Vagina (tissue), 2 donors: ENCODE data around the gene APOOL. TPM values are rescaled to one million over a fixed set of nuclear protein-coding genes. Genes with fewer than 3 reads are reported as not detected.
A peak's percentile ranks its signal among the peaks of the same experiment; 100 is the strongest.

ENCODE experiments used
- DNase-seq, 2 donors: peaks; one replicate each; pipeline ENCODE4 v3.0.0-alpha.2; 2017; ENCODE audit errors: extremely low spot score in 2 of 2
- H3K27ac ChIP-seq: fragments of 200-600 bp; sonication (generic); one replicate; pipeline ENCODE4 v1.5.1; 2019
- H3K27me3 ChIP-seq: fragments of 200-600 bp; sonication (generic); one replicate; pipeline ENCODE4 v1.5.1; 2019
- H3K36me3 ChIP-seq, 2 donors: fragments of 200-600 bp; sonication (generic); one replicate each; pipeline ENCODE4 v1.5.1; 2017 to 2019
- H3K4me1 ChIP-seq: fragments of 200-600 bp; sonication (generic); one replicate; pipeline ENCODE4 v1.5.1; 2019
- H3K4me3 ChIP-seq, 2 donors: fragments of 200-600 bp; sonication (generic); 1 replicate in 1 of 2; 2 replicates in 1 of 2; pipeline ENCODE4 v1.5.1; 2016 to 2019
- H3K9me3 ChIP-seq: fragments of 200-600 bp; sonication (generic); one replicate; pipeline ENCODE4 v1.5.1; 2019
- POLR2A ChIP-seq, 2 donors: fragments of 450-650 bp; IDR thresholded peaks; one replicate each; pipeline ENCODE4 v1.6.1; 2017; ENCODE audit warnings: antibody characterized with exemption in 2 of 2, mild to moderate bottlenecking in 2 of 2, moderate library complexity in 2 of 2
- POLR2AphosphoS5 ChIP-seq, 2 donors: sonication (generic); formaldehyde crosslinking; IDR thresholded peaks; one replicate each; pipeline ENCODE4 v1.9.0; 2017; ENCODE audit warnings: antibody characterized with exemption in 2 of 2, mild to moderate bottlenecking in 2 of 2, low read depth in 1 of 2; ENCODE audit not compliant: insufficient read depth in 1 of 2
- intact Hi-C: fragments of 100-400 bp; cut with DNase I; formaldehyde crosslinking; loops from one replicate; pipeline ENCODE4 v1.15.1; 2023
- total RNA-seq: library from RNA; depleted of rRNA; stranded (reverse); fragments of >200 nt; gene quantifications from one replicate; pipeline ENCODE4 v1.2.3, GENCODE V29; 2016
- TF ChIP-seq, protein P1 (sequence below), 3 experiments: fragments of 450-650 bp in 2 of 3; fragments of 200-600 bp in 1 of 3; sonication (generic) in 1 of 3; IDR thresholded peaks; one replicate each; pipeline ENCODE4 v1.5.1; 2017 to 2019; ENCODE audit warnings: antibody characterized with exemption in 3 of 3, mild to moderate bottlenecking in 2 of 3, moderate library complexity in 2 of 3

APOOL gene
- total RNA-seq, 1 donor from 2014 or later = 9.3 TPM

DNA sequence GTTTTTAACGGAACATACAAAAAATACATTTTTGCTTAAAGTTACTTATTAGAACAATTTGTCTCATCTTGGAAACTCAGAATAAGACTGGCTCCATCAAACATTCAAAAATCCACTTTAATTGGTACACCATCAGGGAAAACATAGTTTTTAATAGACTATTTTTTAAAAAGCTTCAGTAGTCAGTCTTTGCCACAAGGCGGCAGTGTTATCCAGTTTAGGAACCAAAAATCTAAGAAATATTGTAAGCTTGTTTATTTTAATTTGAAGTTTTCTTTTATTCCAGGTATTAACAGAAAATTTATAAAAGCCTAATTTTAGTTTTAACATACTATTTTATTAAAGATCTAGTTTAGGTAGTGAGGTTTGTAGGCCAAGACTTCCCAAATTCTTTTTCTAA lies 107.7 kb downstream of the APOOL start:
- intact Hi-C loops = no loop called here
- Histone ChIP-seq H3K36me3 (no peaks in the 10 kb centered on the region), H3K9me3 (no peaks in the 10 kb centered on the region), H3K4me3 (no peak overlapping the region), H3K4me1 (no peaks in the 10 kb centered on the region), H3K27ac (no peak overlapping the region), H3K27me3 (no peaks in the 10 kb centered on the region)
- no peak for DNase-seq
- TF ChIP-seq, protein P1, sequence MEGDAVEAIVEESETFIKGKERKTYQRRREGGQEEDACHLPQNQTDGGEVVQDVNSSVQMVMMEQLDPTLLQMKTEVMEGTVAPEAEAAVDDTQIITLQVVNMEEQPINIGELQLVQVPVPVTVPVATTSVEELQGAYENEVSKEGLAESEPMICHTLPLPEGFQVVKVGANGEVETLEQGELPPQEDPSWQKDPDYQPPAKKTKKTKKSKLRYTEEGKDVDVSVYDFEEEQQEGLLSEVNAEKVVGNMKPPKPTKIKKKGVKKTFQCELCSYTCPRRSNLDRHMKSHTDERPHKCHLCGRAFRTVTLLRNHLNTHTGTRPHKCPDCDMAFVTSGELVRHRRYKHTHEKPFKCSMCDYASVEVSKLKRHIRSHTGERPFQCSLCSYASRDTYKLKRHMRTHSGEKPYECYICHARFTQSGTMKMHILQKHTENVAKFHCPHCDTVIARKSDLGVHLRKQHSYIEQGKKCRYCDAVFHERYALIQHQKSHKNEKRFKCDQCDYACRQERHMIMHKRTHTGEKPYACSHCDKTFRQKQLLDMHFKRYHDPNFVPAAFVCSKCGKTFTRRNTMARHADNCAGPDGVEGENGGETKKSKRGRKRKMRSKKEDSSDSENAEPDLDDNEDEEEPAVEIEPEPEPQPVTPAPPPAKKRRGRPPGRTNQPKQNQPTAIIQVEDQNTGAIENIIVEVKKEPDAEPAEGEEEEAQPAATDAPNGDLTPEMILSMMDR (IDR thresholded peaks at IDR 0.05) = peak in 1 of 3 experiments; percentile 28
- TF ChIP-seq POLR2AphosphoS5 (IDR thresholded peaks at IDR 0.05; ENCODE audit: insufficient read depth in 1 of 2, low read depth in 1 of 2) = no peak

- Histone ChIP-seq H3K27me3 (no peaks in the 10 kb centered on the region), H3K4me3 (no peak overlapping the region), H3K36me3 (no peaks in the 10 kb centered on the region), H3K9me3 (no peaks in the 10 kb centered on the region), H3K27ac (no peak overlapping the region), H3K4me1 (no peaks in the 10 kb centered on the region)
- DNase-seq = no peak
- intact Hi-C loops = no loop called here
- TF ChIP-seq, protein P1 (IDR thresholded peaks at IDR 0.05) = no peak
These were observed 108.6 kb downstream of the APOOL start for GRCh38 chrX:85112293-85112692.

GRCh38 chrX:85113746-85114145 lies 110.1 kb downstream of the APOOL start:
- TF ChIP-seq, protein P1 (IDR thresholded peaks at IDR 0.05) = no peak
- TF ChIP-seq POLR2AphosphoS5 (IDR thresholded peaks at IDR 0.05; ENCODE audit: insufficient read depth in 1 of 2, low read depth in 1 of 2) (no peak), POLR2A (IDR thresholded peaks at IDR 0.05) (no peak)

GRCh38 chrX:85114171-85114570 lies 110.5 kb downstream of the APOOL start:
- H3K4me1 ChIP-seq = no peaks in the 10 kb centered on the region
- H3K27ac ChIP-seq = no peak overlapping the region
- no peaks in the 10 kb centered on the region for H3K9me3 ChIP-seq
- TF ChIP-seq POLR2A (IDR thresholded peaks at IDR 0.05) (no peak), POLR2AphosphoS5 (IDR thresholded peaks at IDR 0.05; ENCODE audit: insufficient read depth in 1 of 2, low read depth in 1 of 2) (no peak)
- TF ChIP-seq, protein P1 (IDR thresholded peaks at IDR 0.05) = no peak
- no peaks in the 10 kb centered on the region for H3K27me3 ChIP-seq
- H3K36me3 ChIP-seq = no peaks in the 10 kb centered on the region
- H3K4me3 ChIP-seq = no peak overlapping the region
- no peak for DNase-seq
- intact Hi-C loops = no loop called here

More at GRCh38 chrX:85113746-85114145, 110.1 kb downstream of the APOOL start:
- no peak overlapping the region for H3K27ac ChIP-seq
- H3K36me3 ChIP-seq = no peaks in the 10 kb centered on the region
- no peaks in the 10 kb centered on the region for H3K4me1 ChIP-seq
- H3K27me3 ChIP-seq = no peaks in the 10 kb centered on the region
- intact Hi-C loops = no loop called here
- H3K9me3 ChIP-seq = no peaks in the 10 kb centered on the region
- H3K4me3 ChIP-seq = no peak overlapping the region
- DNase-seq = no peak

DNA sequence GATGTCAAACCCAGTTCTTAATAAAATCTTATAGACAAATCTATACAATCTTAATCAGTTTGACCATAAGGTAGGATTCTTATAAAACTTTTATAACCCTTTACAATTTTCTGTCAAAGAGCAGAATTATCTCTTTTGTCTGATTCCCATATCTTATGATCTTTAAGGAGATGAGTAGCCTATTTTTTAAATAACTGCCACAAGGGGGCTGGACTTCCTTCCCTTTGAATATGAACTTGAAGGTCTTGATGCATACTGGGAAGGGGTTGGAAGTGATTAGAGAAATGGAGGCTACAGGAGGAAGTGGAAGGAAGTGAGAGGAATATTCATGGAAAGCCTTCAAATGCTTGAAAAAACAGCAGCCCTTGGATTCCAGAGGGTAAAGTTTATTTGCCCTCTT lies 111.1 kb downstream of the APOOL start:
- Histone ChIP-seq H3K4me1 (no peaks in the 10 kb centered on the region), H3K27ac (no peak overlapping the region), H3K27me3 (no peaks in the 10 kb centered on the region), H3K4me3 (no peak overlapping the region), H3K9me3 (no peaks in the 10 kb centered on the region), H3K36me3 (no peaks in the 10 kb centered on the region)
- intact Hi-C loops = no loop called here
- TF ChIP-seq POLR2AphosphoS5 (IDR thresholded peaks at IDR 0.05; ENCODE audit: insufficient read depth in 1 of 2, low read depth in 1 of 2) (no peak), POLR2A (IDR thresholded peaks at IDR 0.05) (no peak)
- TF ChIP-seq, protein P1 (IDR thresholded peaks at IDR 0.05) = no peak
- no peak for DNase-seq
